ENCODE measurements around the gene ZNF221.

The ZNF221 gene

DNA sequence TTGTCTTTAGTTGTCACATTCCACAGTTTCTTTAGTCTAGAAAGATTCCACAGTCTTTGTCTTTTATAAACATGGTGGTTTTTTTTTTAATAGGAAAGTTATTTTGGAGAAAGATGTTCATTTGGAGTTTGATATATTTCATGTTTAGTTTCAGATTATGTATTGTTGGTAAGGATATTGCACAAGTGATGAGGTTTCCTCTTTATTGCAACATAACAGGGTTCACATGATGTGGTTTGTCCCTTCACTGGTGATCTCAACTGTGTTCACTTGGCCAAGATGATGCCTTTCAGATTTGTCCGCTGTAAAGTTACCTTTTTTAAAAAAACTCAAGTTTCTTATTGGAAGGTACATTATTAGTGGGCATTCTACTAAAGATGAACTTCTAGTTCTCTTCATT is 54.9 kb downstream of the ZNF221 start:
- DNase-seq (ENCODE audit: extremely low read depth, low read depth): no peak
- no peak for TF ChIP-seq CTCF (IDR thresholded peaks at IDR 0.05; ENCODE audit: low read depth, low read length, missing control alignments)
- no peak overlapping the region for H3K4me3 ChIP-seq (replicated peaks; ENCODE audit: low read depth, low read length)

DNA sequence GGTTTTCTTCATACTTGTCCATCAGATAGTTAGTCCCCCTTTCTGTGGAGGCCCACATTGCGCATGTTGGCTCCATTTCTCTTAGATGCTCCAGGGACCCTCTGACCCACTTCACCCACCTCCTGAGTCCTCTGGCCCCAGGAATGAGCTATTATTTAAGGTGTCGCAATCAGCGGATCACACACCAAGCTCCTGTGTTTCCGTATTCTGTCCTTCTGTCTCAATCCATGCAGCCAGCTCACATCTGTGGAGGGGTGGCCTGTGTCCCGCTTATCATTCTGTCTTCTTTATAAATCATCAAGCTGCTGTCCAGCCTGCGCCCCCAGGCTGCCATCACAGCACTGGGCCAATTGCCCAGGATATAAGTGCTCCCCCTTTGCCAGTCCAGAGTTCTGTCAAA is 56.4 kb downstream of the ZNF221 start:
- no peak overlapping the region for H3K4me3 ChIP-seq (replicated peaks; ENCODE audit: low read depth, low read length)
- no peak for TF ChIP-seq CTCF (IDR thresholded peaks at IDR 0.05; ENCODE audit: low read depth, low read length, missing control alignments)
- no peak for DNase-seq (ENCODE audit: extremely low read depth, low read depth)

DNA sequence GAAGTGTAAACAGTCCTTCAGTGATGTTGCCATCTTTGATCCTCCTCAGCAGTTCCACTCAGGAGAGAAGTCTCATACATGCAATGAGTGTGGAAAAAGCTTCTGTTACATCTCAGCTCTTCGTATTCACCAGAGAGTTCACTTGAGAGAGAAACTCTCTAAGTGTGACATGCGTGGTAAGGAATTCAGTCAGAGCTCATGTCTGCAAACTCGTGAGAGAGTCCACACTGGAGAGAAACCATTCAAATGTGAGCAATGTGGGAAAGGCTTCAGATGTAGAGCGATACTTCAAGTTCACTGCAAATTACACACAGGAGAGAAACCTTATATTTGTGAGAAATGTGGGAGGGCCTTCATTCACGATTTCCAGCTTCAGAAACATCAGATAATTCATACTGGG is 59.4 kb downstream of the ZNF221 start:
- no peak for DNase-seq (ENCODE audit: extremely low read depth, low read depth)
- H3K4me3 ChIP-seq (replicated peaks; ENCODE audit: low read depth, low read length): no peak overlapping the region
- TF ChIP-seq CTCF (IDR thresholded peaks at IDR 0.05; ENCODE audit: low read depth, low read length, missing control alignments): no peak
